GM18951 (cell line): ENCODE measurements around the gene AEN.
A peak's percentile ranks its signal among the peaks of the same experiment; 100 is the strongest.

ENCODE experiments used
- POLR2A ChIP-seq: IDR thresholded peaks from 4 replicates; pipeline ENCODE4 v1.6.1; 2011; ENCODE audit warnings: mild to moderate bottlenecking; ENCODE audit not compliant: insufficient read length, insufficient read depth; ENCODE audit errors: extremely low read depth
- in situ Hi-C: fragments of 300-500 bp; cut with MboI; formaldehyde crosslinking; loops from one replicate; pipeline ENCODE4 v1.12.0; 2022; ENCODE audit warnings: low sequenced_read_pairs, mixed read lengths, inconsistent platforms; ENCODE audit not compliant: unreplicated experiment

Gene AEN

GRCh38 chr15:88619796-88620195 lies 1.3 kb upstream of the AEN start:
- TF ChIP-seq POLR2A = no peak
- in situ Hi-C loops = no loop called here

DNA sequence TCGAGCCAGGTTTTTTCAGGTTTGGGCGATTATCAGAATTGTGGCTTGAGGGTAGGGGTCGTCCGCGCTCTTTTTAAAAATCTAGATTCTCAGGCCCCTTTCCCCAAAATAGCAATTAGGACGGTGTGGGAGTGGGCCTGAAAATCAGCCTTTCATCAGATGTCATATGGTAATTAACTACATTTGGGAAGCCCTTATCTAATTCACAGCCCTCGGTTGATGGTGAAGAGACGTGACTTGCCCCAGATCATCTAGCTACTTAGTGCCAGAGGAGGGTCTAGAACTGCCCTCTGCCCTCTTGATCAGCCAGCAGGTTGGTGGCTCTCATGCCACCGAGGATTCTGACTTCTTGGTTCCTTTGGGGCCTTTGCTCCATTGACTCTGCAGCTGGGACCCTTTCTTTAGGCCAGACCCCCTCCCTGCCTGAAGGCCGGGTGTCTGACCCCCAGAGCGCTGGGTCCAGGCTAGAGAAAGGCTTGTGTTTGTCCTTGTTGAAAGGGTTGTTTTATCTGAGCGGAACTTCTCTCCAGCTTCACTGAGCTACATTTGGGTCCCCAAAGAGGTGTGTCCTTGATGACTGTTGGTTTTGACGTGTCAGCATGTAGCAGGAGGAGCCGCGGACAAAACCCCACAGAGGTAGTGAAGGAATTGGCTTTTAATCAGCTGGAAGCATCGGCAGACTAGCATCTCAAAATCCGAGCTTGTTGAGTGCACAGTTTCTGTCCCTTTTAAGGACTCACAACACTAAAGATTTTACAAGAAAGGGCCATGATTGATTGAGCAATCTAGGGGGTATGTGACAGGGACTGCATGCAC lies 857 bp downstream of the AEN start:
- no peak for TF ChIP-seq POLR2A
- in situ Hi-C loops = no loop called here

GRCh38 chr15:88622605-88622975 lies 1.4 kb downstream of the AEN start:
- in situ Hi-C loops = no loop called here
- TF ChIP-seq POLR2A = no peak

DNA sequence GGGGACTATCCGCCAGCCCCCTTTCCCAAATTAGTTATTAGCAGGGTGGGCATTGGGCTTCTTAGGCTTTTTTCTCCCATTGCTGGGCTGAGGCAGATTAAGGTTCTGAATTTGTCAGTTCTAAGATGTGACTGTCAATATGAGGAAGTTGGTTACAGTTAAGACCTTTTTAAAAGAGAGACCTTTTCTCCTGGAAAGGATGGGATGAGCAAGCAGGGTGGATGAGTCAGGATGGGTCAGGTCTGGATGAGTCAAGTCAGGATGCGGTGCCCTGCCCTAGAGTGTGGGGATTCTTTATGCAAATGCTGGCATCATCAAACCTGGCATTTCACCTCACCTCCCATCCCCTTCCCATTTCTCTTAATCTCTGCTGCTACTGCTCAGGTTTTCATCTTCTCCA lies 1.9 kb downstream of the AEN start:
- in situ Hi-C loops = no loop called here
- TF ChIP-seq POLR2A = no peak

DNA sequence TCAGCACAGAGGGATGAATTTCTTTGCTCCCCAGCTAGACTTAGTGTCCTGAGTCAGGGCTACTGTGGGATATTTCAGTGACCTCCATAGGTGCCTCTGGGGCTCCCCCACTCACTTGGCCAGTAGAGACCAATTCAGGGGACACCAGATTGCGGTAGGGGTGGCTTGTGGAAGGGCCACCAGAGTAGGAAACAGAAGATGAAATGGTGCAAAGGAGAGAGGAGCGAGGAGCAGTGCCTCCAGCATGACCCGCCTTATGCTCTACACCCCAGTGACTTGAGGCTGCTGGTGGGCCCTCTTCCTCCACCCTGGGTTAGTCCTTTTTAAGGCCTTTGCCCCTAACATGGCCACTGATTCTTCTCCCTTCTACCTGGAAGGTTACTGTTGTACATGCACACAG lies 2.5 kb downstream of the AEN start:
- in situ Hi-C loops = no loop called here
- no peak for TF ChIP-seq POLR2A

DNA sequence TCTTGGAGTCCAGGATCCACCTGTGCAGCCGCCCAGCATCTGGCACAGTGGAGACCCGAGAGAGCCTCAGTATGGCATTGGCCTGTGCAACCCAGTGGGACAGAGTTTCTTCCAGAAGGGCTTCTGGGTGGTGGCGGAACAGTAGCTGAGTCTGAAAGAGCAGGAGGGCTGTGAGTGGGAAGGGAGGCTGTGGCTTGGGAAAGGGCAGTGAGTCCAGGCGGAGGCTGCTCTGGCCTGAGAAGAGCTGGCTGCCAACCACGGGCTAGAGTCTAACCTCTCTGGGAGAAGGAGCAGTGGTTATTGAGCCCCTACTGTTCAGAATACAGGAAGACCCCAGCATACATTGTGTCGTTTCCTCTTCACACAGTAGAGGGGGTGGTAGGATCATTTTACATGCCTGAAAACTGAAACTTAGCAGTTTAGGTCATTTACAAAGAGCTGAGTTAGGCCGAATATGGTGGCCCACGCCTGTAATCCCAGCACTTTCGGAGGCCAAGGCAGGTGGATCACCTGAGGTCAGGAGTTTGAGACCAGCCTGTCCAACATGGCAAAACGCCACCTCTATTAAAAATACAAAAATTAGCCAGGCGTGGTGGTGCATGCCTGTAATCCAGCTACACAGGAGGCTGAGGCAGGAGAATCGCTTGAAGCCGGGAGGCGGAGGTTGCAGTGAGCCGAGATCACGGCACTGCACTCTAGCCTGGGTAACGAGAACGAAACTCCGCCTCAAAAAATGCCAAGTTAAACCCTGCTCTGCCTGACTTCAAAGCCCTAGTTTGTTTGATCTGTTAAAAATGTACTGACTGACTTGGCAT lies 3.2 kb downstream of the AEN start:
- TF ChIP-seq POLR2A = peak; percentile 5
- in situ Hi-C loops = no loop called here

DNA sequence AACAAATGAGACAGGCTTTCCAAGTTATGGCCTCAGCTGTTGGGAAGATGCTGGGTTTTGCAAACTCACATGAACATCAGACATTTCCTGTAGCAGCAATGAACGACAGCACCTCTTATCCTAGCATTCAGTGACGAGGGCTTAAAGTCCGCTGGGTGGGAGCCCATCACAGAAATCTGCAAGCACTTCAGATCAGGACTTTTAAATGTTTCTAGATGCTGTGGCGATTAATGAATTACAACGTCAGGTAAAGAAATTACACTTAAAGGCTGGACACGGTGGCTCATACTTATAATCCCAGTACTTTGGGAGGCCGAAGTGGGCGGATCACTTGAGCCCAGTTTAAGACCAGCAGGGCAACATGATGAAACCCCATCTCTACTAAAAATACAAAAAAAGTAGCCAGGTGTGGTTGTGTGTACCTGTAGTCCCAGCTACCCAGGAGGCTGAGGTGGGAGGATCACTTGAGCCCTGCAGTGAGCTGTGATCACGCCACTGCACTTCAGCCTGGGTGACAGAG lies 3.9 kb downstream of the AEN start:
- no peak for TF ChIP-seq POLR2A
- in situ Hi-C loops = no loop called here

DNA sequence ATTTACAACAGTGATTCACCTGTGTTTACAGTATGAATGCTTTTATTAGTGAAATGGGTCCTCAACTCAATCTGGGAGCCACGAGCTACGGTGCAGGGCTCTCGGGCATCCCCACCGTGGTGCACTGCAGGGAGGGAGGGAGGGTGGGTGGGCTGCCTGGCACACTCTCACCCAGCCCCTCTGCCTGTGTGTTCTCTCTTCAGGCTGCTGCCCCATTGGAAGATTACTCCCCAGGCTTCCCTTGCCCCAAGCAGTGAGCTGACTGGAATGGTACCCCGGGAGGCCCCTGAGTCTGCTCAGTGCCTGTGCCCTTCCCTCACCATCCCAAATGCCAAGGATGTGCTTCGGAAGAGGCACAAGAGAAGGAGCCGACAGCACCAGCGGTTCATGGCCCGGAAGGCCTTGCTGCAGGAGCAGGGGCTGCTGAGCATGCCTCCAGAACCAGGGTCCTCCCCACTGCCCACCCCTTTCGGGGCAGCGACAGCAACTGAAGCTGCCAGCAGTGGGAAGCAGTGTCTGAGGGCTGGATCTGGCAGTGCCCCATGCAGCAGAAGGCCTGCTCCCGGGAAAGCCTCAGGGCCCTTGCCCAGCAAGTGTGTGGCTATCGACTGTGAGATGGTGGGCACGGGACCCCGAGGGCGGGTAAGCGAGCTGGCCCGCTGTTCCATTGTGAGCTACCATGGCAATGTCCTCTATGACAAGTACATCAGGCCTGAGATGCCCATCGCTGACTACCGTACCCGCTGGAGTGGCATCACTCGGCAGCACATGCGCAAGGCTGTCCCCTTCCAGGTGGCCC lies 5.0 kb downstream of the AEN start:
- no peak for TF ChIP-seq POLR2A
- in situ Hi-C loops = no loop called here

GRCh38 chr15:88627463-88627862 lies 6.3 kb downstream of the AEN start:
- in situ Hi-C loops = no loop called here
- TF ChIP-seq POLR2A = no peak

- in situ Hi-C loops = no loop called here
- no peak for TF ChIP-seq POLR2A
Observed at GRCh38 chr15:88628018-88628654, 7.0 kb downstream of the AEN start.

DNA sequence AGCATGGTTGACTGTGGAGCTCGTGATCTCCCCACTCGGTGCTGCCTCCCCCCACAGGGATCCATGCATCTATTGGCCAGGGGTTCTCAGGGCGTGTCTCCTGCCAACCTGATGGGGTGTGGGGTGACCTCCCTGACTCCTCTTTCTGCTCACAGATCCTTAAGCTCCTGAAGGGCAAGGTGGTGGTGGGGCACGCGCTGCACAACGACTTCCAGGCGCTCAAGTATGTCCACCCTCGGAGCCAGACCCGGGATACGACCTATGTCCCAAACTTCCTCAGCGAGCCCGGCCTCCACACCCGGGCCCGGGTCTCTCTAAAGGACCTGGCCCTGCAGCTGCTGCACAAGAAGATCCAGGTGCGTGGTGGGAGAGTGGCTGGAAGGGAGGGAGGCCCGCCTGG lies 7.9 kb downstream of the AEN start:
- in situ Hi-C loops = no loop called here
- no peak for TF ChIP-seq POLR2A

GRCh38 chr15:88630141-88630721 lies 9.1 kb downstream of the AEN start:
- no peak for TF ChIP-seq POLR2A
- in situ Hi-C loops = no loop called here
